H9 (cell line): ENCODE results near the gene DPYD. TPM values are rescaled to one million over a fixed set of nuclear protein-coding genes. Genes with fewer than 3 reads are reported as not detected.

Source experiments
- DNase-seq: peaks from one replicate; pipeline ENCODE4 v3.0.0-alpha.2; 2017
- H2AFZ ChIP-seq: one replicate; pipeline ENCODE4 v1.6.1; 2013; ENCODE audit warnings: mild to moderate bottlenecking, low read length, control low read depth, moderate library complexity
- H2AK5ac ChIP-seq: 2 replicates; pipeline ENCODE4 v1.6.1; 2013; ENCODE audit warnings: low read length, control low read depth, mixed read lengths; ENCODE audit not compliant: insufficient read length
- H2BK120ac ChIP-seq: one replicate; pipeline ENCODE4 v1.6.1; 2013; ENCODE audit warnings: low read depth, mild to moderate bottlenecking, low read length, control low read depth, inconsistent platforms; ENCODE audit not compliant: poor library complexity, severe bottlenecking
- H2BK12ac ChIP-seq: 2 replicates; pipeline ENCODE4 v1.6.1; 2013; ENCODE audit warnings: low read length, control low read depth, mixed read lengths, low read depth; ENCODE audit not compliant: insufficient read length
- H2BK15ac ChIP-seq: 2 replicates; pipeline ENCODE4 v1.6.1; 2013; ENCODE audit warnings: low read depth, low read length, control low read depth
- H2BK20ac ChIP-seq: one replicate; pipeline ENCODE4 v1.6.1; 2013; ENCODE audit warnings: low read depth, mild to moderate bottlenecking, low read length, control low read depth, inconsistent platforms; ENCODE audit not compliant: poor library complexity, severe bottlenecking
- H2BK5ac ChIP-seq: 2 replicates; pipeline ENCODE4 v1.6.1; 2013; ENCODE audit warnings: low read length, control low read depth, mixed read lengths; ENCODE audit not compliant: insufficient read length
- H3K14ac ChIP-seq: 2 replicates; pipeline ENCODE4 v1.6.1; 2013; ENCODE audit warnings: low read length, control low read depth; ENCODE audit not compliant: insufficient read depth
- H3K18ac ChIP-seq: 2 replicates; pipeline ENCODE4 v1.6.1; 2013; ENCODE audit warnings: low read depth, mild to moderate bottlenecking, mixed read lengths, low read length, control low read depth; ENCODE audit not compliant: insufficient read length
- H3K23ac ChIP-seq: 2 replicates; pipeline ENCODE4 v1.6.1; 2013; ENCODE audit warnings: low read length, control low read depth, mixed read lengths, low read depth; ENCODE audit not compliant: insufficient read length
- H3K23me2 ChIP-seq: 2 replicates; pipeline ENCODE4 v1.6.1; 2013; ENCODE audit warnings: low read depth, mild to moderate bottlenecking, mixed read lengths, low read length, control low read depth; ENCODE audit not compliant: insufficient read length, poor library complexity, severe bottlenecking
- H3K27ac ChIP-seq: 2 replicates; pipeline ENCODE4 v1.5.1; 2013; ENCODE audit warnings: low read length, control low read depth, mixed read lengths, low read depth; ENCODE audit not compliant: insufficient read length
- H3K27me3 ChIP-seq: 2 replicates; pipeline ENCODE4 v1.6.1; 2013; ENCODE audit warnings: low read length, control low read depth, inconsistent platforms; ENCODE audit not compliant: insufficient read depth
- H3K4ac ChIP-seq: 2 replicates; pipeline ENCODE4 v1.6.1; 2013; ENCODE audit warnings: low read depth, mild to moderate bottlenecking, control low read depth, inconsistent platforms, low read length, moderate library complexity
- H3K4me1 ChIP-seq: 2 replicates; pipeline ENCODE4 v1.6.1; 2013; ENCODE audit warnings: low read length, control low read depth, inconsistent platforms; ENCODE audit not compliant: insufficient read depth
- H3K4me2 ChIP-seq: 2 replicates; pipeline ENCODE4 v1.6.1; 2013; ENCODE audit warnings: low read length, control low read depth, mixed read lengths; ENCODE audit not compliant: insufficient read length, insufficient read depth
- H3K56ac ChIP-seq: 2 replicates; pipeline ENCODE4 v1.6.1; 2013; ENCODE audit warnings: low read depth, mild to moderate bottlenecking, mixed read lengths, low read length, control low read depth; ENCODE audit not compliant: insufficient read length
- H3K79me1 ChIP-seq: 2 replicates; pipeline ENCODE4 v1.6.1; 2013; ENCODE audit warnings: low read depth, mild to moderate bottlenecking, moderate library complexity, low read length, control low read depth, inconsistent platforms; ENCODE audit not compliant: insufficient read depth, poor library complexity, severe bottlenecking
- H3K79me2 ChIP-seq: 2 replicates; pipeline ENCODE4 v1.6.1; 2013; ENCODE audit warnings: low read length, control low read depth, inconsistent platforms; ENCODE audit not compliant: insufficient read depth
- H3K9ac ChIP-seq: 2 replicates; pipeline ENCODE4 v1.6.1; 2013; ENCODE audit warnings: low read length, control low read depth, mixed read lengths; ENCODE audit not compliant: insufficient read length; ENCODE audit errors: extremely low read depth
- H3K9me3 ChIP-seq: one replicate; pipeline ENCODE4 v1.6.1; 2013; ENCODE audit warnings: low read depth, low read length, inconsistent platforms; ENCODE audit not compliant: control insufficient read depth
- H3T11ph ChIP-seq: one replicate; pipeline ENCODE4 v1.6.1; 2013; ENCODE audit warnings: mild to moderate bottlenecking, low read length, control low read depth, inconsistent platforms
- H4K20me1 ChIP-seq: one replicate; pipeline ENCODE4 v1.6.1; 2013; ENCODE audit not compliant: control insufficient read depth, insufficient read length, insufficient read depth
- H4K5ac ChIP-seq: 2 replicates; pipeline ENCODE4 v1.6.1; 2013; ENCODE audit warnings: low read depth, mild to moderate bottlenecking, mixed read lengths, low read length, control low read depth; ENCODE audit not compliant: insufficient read length
- H4K8ac ChIP-seq: replicated peaks from 2 replicates; pipeline ENCODE4 v1.6.1; 2013; ENCODE audit warnings: low read length, control low read depth, mixed read lengths, low read depth; ENCODE audit not compliant: insufficient read length
- H4K91ac ChIP-seq: 2 replicates; pipeline ENCODE4 v1.6.1; 2013; ENCODE audit warnings: low read depth, mild to moderate bottlenecking, moderate library complexity, mixed read lengths, low read length, control low read depth; ENCODE audit not compliant: insufficient read length
- H3K27ac Mint-ChIP-seq, 3 experiments: 2 replicates in 2 of 3; 3 replicates in 1 of 3; pipeline ENCODE4 v1.8.0; 2020 to 2021; ENCODE audit warnings: mixed read lengths in 3 of 3, mild to moderate bottlenecking in 1 of 3, moderate library complexity in 1 of 3
- H3K27me3 Mint-ChIP-seq: 2 replicates; pipeline ENCODE4 v1.8.0; 2021; ENCODE audit warnings: low read depth, mild to moderate bottlenecking, moderate library complexity, mixed read lengths
- H3K36me3 Mint-ChIP-seq, 3 experiments: 2 replicates in 2 of 3; 3 replicates in 1 of 3; pipeline ENCODE4 v1.8.0; 2020 to 2021; ENCODE audit warnings: low read depth in 3 of 3, mixed read lengths in 3 of 3; ENCODE audit not compliant: insufficient read depth in 1 of 3
- H3K4me1 Mint-ChIP-seq, 2 experiments: 2 replicates each; pipeline ENCODE4 v1.8.0; 2020; ENCODE audit warnings: mixed read lengths in 2 of 2
- H3K4me3 Mint-ChIP-seq, 2 experiments: 2 replicates in 1 of 2; 3 replicates in 1 of 2; pipeline ENCODE4 v1.8.0; 2020 to 2021; ENCODE audit warnings: mild to moderate bottlenecking in 2 of 2, mixed read lengths in 2 of 2, moderate library complexity in 1 of 2
- H3K9me3 Mint-ChIP-seq, 2 experiments: 2 replicates in 1 of 2; 3 replicates in 1 of 2; pipeline ENCODE4 v1.8.0; 2020; ENCODE audit warnings: mild to moderate bottlenecking in 2 of 2, mixed read lengths in 2 of 2, moderate library complexity in 1 of 2
- CTCF ChIP-seq: fragments of 200-600 bp; sonication (generic); conservative IDR thresholded peaks from 3 replicates; pipeline ENCODE4 v1.8.0; 2021; ENCODE audit warnings: antibody characterized with exemption, mild to moderate bottlenecking
- WGBS: extraction: QIAGEN DNeasy Blood & Tissue Kit; methylation state at CpG from one replicate; pipeline ENCODE4 v1.1.7; 2013; ENCODE audit warnings: missing lambda C conversion rate, low lambda C conversion rate, mixed read lengths; ENCODE audit not compliant: insufficient read length; ENCODE audit errors: extremely low coverage; 5-methylcytosine and 5-hydroxymethylcytosine counted together
- total RNA-seq: library from RNA; stranded (reverse); gene quantifications from 2 replicates; pipeline ENCODE4 v1.2.1, GENCODE V29; 2021

The DPYD gene
- total RNA-seq, 1 experiment from 2014 or later: 0.37 TPM

GRCh38 chr1:97488530-97488929, 432.3 kb downstream of the DPYD start:
- Mint-ChIP-seq H3K9me3 (no peaks in the 10 kb centered on the region; a peak in 1 of 5 replicates), H3K27ac (no peak overlapping the region), H3K4me1 (no peaks in the 10 kb centered on the region), H3K27me3 (no peaks in the 10 kb centered on the region), H3K36me3 (no peaks in the 10 kb centered on the region), H3K4me3 (no peak overlapping the region)
- Histone ChIP-seq H3K56ac (no peak overlapping the region), H3K27ac (no peak overlapping the region), H4K5ac (no peak overlapping the region), H2AK5ac (no peak overlapping the region), H3K4ac (no peak overlapping the region), H3K9ac (no peak overlapping the region), H4K91ac (no peak overlapping the region), H4K20me1 (no peaks in the 10 kb centered on the region), H3K4me1 (no peaks in the 10 kb centered on the region), H3K9me3 (no peaks in the 10 kb centered on the region), H2BK15ac (no peak overlapping the region), H3T11ph (no peak overlapping the region), H3K18ac (no peak overlapping the region), H2BK12ac (no peak overlapping the region), H2BK20ac (no peak overlapping the region), H2BK5ac (no peak overlapping the region), H4K8ac (no peak overlapping the region), H3K79me2 (no peaks in the 10 kb centered on the region), H2BK120ac (no peak overlapping the region), H3K14ac (no peak overlapping the region), H3K23me2 (no peaks in the 10 kb centered on the region), H3K4me2 (no peak overlapping the region), H2AFZ (no peak overlapping the region), H3K23ac (no peak overlapping the region), H3K27me3 (no peaks in the 10 kb centered on the region), H3K79me1 (no peaks in the 10 kb centered on the region)
- no peak for TF ChIP-seq CTCF
- no CpG with 5 or more reads among the region's 2 CpGs for WGBS
- DNase-seq: no peak
